Choroid plexus epithelial cell (primary cell): ENCODE measurements around the gene KIR3DL3.
A peak's percentile ranks its signal among the peaks of the same experiment; 100 is the strongest.
"Not testable (repeated sequence)": the region's sequence is repeated elsewhere in the genome, so short reads cannot be mapped to it uniquely, and the experiment has no call there.

ENCODE experiments used
- DNase-seq: peaks from one replicate; pipeline ENCODE4 v3.0.0-alpha.2; 2010; ENCODE audit warnings: low read depth
- H3K4me3 ChIP-seq: 2 replicates; pipeline ENCODE4 v1.5.1; 2011; ENCODE audit warnings: low read depth, mild to moderate bottlenecking, control low read depth, low read length, moderate library complexity
- CTCF ChIP-seq: conservative IDR thresholded peaks from 2 replicates; pipeline ENCODE4 v1.5.1; 2011; ENCODE audit warnings: low read depth, mild to moderate bottlenecking, control low read depth, inconsistent platforms, low read length, moderate library complexity

The KIR3DL3 gene

GRCh38 chr19:54724142-54724541, at the start of gene KIR3DL3:
Gene KIR3DL3, plus strand, starts transcription at chr19:54724442. Its CDS starts 55 bp downstream, at chr19:54724497.
- DNase-seq, result no peak
- no peak within 1 kb of the TSS for H3K4me3 ChIP-seq
- no peak for TF ChIP-seq CTCF

- H3K4me3 ChIP-seq, result not testable (repeated sequence)
- peak; percentile 60 for DNase-seq
- peak; percentile 74 for TF ChIP-seq CTCF
Observed at GRCh38 chr19:54676210-54676834, 47.9 kb upstream of the KIR3DL3 start.

- no peak overlapping the region for H3K4me3 ChIP-seq
- no peak for TF ChIP-seq CTCF
- no peak for DNase-seq
Observed at GRCh38 chr19:54677217-54677616, 47.0 kb upstream of the KIR3DL3 start.

- not testable (repeated sequence) for H3K4me3 ChIP-seq, DNase-seq
Observed at GRCh38 chr19:54681596-54681995, 42.6 kb upstream of the KIR3DL3 start.

GRCh38 chr19:54682306-54682856, 41.9 kb upstream of the KIR3DL3 start:
- H3K4me3 ChIP-seq, result no peak overlapping the region
- DNase-seq, result no peak
- no peak for TF ChIP-seq CTCF

- TF ChIP-seq CTCF, result no peak
- H3K4me3 ChIP-seq, result no peak overlapping the region
- peak; percentile 14 for DNase-seq
Observed at GRCh38 chr19:54684527-54684926, 39.7 kb upstream of the KIR3DL3 start.

GRCh38 chr19:54691582-54692297, 32.5 kb upstream of the KIR3DL3 start:
- H3K4me3 ChIP-seq, result no peak overlapping the region
- no peak for DNase-seq
- TF ChIP-seq CTCF, result no peak
